WERI-Rb-1 (cell line): ENCODE results near the gene ZBTB4.

ENCODE experiments used
- DNase-seq: peaks from one replicate; pipeline ENCODE4 v3.0.0-alpha.2; 2020
- H3K27ac ChIP-seq: fragments of 250-450 bp; sonication (Bioruptor Pico); 2 replicates; pipeline ENCODE4 v1.5.1; 2020; ENCODE audit warnings: mild to moderate bottlenecking, moderate library complexity
- H3K27me3 ChIP-seq: fragments of 250-450 bp; sonication (Bioruptor Pico); 2 replicates; pipeline ENCODE4 v1.5.1; 2021; ENCODE audit warnings: mild to moderate bottlenecking, low read depth, moderate library complexity; ENCODE audit not compliant: insufficient read depth, severe bottlenecking
- H3K36me3 ChIP-seq: fragments of 250-450 bp; sonication (Bioruptor Pico); 2 replicates; pipeline ENCODE4 v1.5.1; 2020; ENCODE audit warnings: mild to moderate bottlenecking, moderate library complexity
- H3K4me3 ChIP-seq: 2 replicates; pipeline ENCODE4 v1.5.1; 2011; ENCODE audit warnings: low read depth, mild to moderate bottlenecking, control low read depth, low read length
- H3K9me3 ChIP-seq: fragments of 250-450 bp; sonication (Bioruptor Pico); 2 replicates; pipeline ENCODE4 v1.5.1; 2021; ENCODE audit warnings: mild to moderate bottlenecking, moderate library complexity; ENCODE audit not compliant: severe bottlenecking
- TF ChIP-seq, protein P1 (sequence below): IDR thresholded peaks from 2 replicates; pipeline ENCODE4 v1.5.1; 2011; ENCODE audit warnings: low read depth, mild to moderate bottlenecking, control low read depth, inconsistent platforms, low read length

The ZBTB4 gene

DNA sequence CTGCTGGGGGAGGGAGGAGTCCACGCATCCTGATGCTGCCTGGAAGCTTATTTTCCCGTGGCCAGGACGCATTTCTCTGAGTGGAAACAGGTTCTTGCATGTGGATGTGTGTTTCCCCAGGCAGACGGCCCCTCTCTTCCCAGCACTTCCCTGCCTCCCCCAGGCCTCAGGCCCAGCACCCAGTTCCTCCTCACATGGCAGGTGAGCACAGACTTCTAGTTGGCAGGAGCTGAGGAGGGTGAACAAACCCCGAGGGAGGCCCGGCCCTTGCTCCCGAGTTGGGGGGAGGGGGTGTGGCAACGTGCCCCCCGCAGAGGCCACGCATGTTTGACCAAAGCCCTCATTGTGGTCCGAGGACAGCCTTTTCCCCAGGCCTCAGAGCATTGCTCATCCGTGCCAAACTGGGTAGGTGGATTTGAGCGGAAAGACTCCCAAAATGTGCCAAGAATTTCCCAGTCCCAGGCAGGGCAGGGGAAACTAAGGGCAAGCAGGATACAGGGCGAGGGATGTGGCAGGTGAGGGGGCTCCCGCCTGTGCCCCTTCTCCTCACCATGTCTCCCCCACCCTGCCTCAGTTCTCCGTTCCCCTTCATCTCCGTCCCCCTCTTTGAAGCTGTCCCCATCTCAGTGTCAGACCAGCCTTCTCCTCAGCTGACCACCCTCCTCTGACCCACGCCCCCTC is 60.8 kb downstream of the ZBTB4 start:
- TF ChIP-seq, protein P1, sequence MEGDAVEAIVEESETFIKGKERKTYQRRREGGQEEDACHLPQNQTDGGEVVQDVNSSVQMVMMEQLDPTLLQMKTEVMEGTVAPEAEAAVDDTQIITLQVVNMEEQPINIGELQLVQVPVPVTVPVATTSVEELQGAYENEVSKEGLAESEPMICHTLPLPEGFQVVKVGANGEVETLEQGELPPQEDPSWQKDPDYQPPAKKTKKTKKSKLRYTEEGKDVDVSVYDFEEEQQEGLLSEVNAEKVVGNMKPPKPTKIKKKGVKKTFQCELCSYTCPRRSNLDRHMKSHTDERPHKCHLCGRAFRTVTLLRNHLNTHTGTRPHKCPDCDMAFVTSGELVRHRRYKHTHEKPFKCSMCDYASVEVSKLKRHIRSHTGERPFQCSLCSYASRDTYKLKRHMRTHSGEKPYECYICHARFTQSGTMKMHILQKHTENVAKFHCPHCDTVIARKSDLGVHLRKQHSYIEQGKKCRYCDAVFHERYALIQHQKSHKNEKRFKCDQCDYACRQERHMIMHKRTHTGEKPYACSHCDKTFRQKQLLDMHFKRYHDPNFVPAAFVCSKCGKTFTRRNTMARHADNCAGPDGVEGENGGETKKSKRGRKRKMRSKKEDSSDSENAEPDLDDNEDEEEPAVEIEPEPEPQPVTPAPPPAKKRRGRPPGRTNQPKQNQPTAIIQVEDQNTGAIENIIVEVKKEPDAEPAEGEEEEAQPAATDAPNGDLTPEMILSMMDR: no peak
- H3K9me3 ChIP-seq: no peaks in the 10 kb centered on the region
- H3K4me3 ChIP-seq: no peak overlapping the region
- no peaks in the 10 kb centered on the region for H3K27me3 ChIP-seq
- H3K27ac ChIP-seq: no peak overlapping the region
- DNase-seq: no peak
- peaks cover 9% of the 10 kb centered on the region for H3K36me3 ChIP-seq

DNA sequence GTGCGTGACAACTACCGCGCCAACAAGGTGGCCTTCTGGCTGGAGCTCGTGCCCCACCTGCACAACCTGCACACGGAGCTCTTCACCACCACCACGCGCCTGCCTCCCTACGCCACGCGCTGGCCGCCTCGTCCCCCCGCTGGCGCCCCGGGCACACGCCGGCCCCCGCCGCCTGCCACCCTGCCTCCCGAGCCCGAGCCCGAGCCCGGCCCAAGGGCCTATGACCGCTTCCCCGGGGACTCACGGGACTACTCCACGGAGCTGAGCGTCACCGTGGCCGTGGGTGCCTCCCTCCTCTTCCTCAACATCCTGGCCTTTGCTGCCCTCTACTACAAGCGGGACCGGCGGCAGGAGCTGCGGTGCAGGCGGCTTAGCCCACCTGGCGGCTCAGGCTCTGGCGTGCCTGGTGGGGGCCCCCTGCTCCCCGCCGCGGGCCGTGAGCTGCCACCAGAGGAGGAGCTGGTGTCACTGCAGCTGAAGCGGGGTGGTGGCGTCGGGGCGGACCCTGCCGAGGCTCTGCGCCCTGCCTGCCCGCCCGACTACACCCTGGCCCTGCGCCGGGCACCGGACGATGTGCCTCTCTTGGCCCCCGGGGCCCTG is 62.3 kb downstream of the ZBTB4 start:
- Histone ChIP-seq H3K9me3 (no peaks in the 10 kb centered on the region), H3K27ac (no peak overlapping the region), H3K36me3 (peaks cover 9% of the 10 kb centered on the region), H3K27me3 (no peaks in the 10 kb centered on the region), H3K4me3 (no peak overlapping the region)
- TF ChIP-seq, protein P1: no peak
- DNase-seq: no peak

DNA sequence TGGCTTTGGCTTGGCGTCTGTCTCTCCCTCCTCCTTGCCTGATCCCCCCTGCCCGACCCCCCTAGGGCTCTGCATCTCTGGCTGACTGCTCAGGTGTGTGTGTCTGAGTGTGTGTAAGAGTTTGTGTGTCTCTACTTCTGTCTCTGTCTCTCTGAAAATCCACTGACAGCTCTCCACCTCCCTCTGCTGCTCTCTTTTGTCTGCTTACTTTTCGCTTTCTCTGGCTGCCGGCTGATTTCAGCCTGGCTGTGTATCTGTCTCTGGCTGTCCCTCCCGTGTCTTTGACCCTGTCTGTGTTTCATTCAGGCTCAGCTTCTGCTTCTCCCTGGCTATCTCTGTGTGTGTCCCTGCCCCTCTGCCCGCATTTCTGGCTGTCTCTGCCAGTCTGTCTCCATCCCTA is 63.1 kb downstream of the ZBTB4 start:
- Histone ChIP-seq H3K9me3 (no peaks in the 10 kb centered on the region), H3K36me3 (peaks cover 9% of the 10 kb centered on the region), H3K27me3 (no peaks in the 10 kb centered on the region), H3K27ac (no peak overlapping the region), H3K4me3 (no peak overlapping the region)
- TF ChIP-seq, protein P1: no peak
- no peak for DNase-seq

DNA sequence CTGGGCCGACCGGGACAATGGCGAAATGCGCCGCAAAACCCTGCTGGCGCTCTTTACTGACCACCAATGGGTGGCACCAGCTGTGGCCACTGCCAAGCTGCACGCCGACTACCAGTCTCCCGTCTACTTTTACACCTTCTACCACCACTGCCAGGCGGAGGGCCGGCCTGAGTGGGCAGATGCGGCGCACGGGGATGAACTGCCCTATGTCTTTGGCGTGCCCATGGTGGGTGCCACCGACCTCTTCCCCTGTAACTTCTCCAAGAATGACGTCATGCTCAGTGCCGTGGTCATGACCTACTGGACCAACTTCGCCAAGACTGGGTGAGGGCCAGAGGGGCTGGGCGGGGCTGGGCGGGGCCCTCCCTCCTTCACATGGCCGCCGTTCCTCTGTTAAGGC is 63.6 kb downstream of the ZBTB4 start:
- H3K4me3 ChIP-seq: no peak overlapping the region
- no peak for DNase-seq
- H3K27me3 ChIP-seq: no peaks in the 10 kb centered on the region
- no peak overlapping the region for H3K27ac ChIP-seq
- TF ChIP-seq, protein P1: no peak
- H3K36me3 ChIP-seq: peaks cover 9% of the 10 kb centered on the region
- no peaks in the 10 kb centered on the region for H3K9me3 ChIP-seq

DNA sequence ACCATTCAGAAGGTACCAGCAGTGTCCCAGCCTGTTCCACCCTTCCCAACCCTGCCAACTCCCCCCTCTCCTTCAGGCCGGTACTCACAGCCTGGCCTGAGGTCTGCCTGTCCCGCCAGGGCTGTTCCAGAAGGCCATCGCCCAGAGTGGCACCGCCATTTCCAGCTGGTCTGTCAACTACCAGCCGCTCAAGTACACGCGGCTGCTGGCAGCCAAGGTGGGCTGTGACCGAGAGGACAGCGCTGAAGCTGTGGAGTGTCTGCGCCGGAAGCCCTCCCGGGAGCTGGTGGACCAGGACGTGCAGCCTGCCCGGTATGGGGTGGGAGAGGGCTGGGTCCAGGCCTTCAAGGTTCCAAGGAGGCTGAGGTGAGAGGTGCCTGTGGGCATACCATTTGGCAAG is 64.6 kb downstream of the ZBTB4 start:
- H3K4me3 ChIP-seq: no peak overlapping the region
- H3K27ac ChIP-seq: no peak overlapping the region
- no peak for DNase-seq
- no peaks in the 10 kb centered on the region for H3K27me3 ChIP-seq
- H3K36me3 ChIP-seq: peaks cover 9% of the 10 kb centered on the region
- TF ChIP-seq, protein P1: no peak
- H3K9me3 ChIP-seq: no peaks in the 10 kb centered on the region
